Measurements from ENCODE around the gene FNDC10. TPM values are rescaled to one million over a fixed set of nuclear protein-coding genes. Genes with fewer than 3 reads are reported as not detected.
A peak's percentile ranks its signal among the peaks of the same experiment; 100 is the strongest.
"Not testable (repeated sequence)": the region's sequence is repeated elsewhere in the genome, so short reads cannot be mapped to it uniquely, and the experiment has no call there.

FNDC10 gene
- total RNA-seq, 1 donor from 2014 or later = 7.4 TPM

- ATAC-seq = peak; percentile 61
These were observed 653 bp downstream of the FNDC10 start for GRCh38 chr1:1599030-1599934.

GRCh38 chr1:1598720-1599029 is 1.3 kb downstream of the FNDC10 start:
- intact Hi-C loops (cut with DNase I) = no loop called here
- Histone ChIP-seq H3K9me3 (no peaks in the 10 kb centered on the region), H3K4me1 (peaks cover 16% of the 10 kb centered on the region), H3K4me3 (no peak overlapping the region), H3K36me3 (no peaks in the 10 kb centered on the region), H3K27me3 (peaks cover 24% of the 10 kb centered on the region), H3K27ac (no peak overlapping the region)
- no peak for DNase-seq
- no peak for TF ChIP-seq CTCF (IDR thresholded peaks at IDR 0.05)
- no peak for ATAC-seq

More at GRCh38 chr1:1599030-1599934, 653 bp downstream of the FNDC10 start:
- DNase-seq = no peak
- H3K36me3 ChIP-seq = no peaks in the 10 kb centered on the region
- H3K27ac ChIP-seq = no peak overlapping the region
- peak overlapping the region; percentile 33 for H3K4me3 ChIP-seq
- H3K9me3 ChIP-seq = no peaks in the 10 kb centered on the region
- peaks cover 24% of the 10 kb centered on the region for H3K27me3 ChIP-seq
- intact Hi-C loops (cut with DNase I) = no loop called here
- TF ChIP-seq CTCF (IDR thresholded peaks at IDR 0.05) = peak; percentile 9
- H3K4me1 ChIP-seq = peaks cover 16% of the 10 kb centered on the region

GRCh38 chr1:1598051-1598719 is 1.8 kb downstream of the FNDC10 start:
- peaks cover 24% of the 10 kb centered on the region for H3K27me3 ChIP-seq
- DNase-seq (no peak), ATAC-seq (no peak)
- TF ChIP-seq CTCF (IDR thresholded peaks at IDR 0.05) = no peak
- intact Hi-C loops (cut with DNase I) = no loop called here
- peaks cover 16% of the 10 kb centered on the region for H3K4me1 ChIP-seq
- H3K36me3 ChIP-seq = no peaks in the 10 kb centered on the region
- no peak overlapping the region for H3K4me3 ChIP-seq
- H3K27ac ChIP-seq = no peak overlapping the region
- H3K9me3 ChIP-seq = no peaks in the 10 kb centered on the region

GRCh38 chr1:1597275-1597930 is 2.5 kb downstream of the FNDC10 start:
- Histone ChIP-seq H3K36me3 (no peaks in the 10 kb centered on the region), H3K27me3 (peaks cover 24% of the 10 kb centered on the region), H3K4me1 (peaks cover 16% of the 10 kb centered on the region), H3K27ac (no peak overlapping the region), H3K4me3 (no peak overlapping the region), H3K9me3 (no peaks in the 10 kb centered on the region)
- DNase-seq (no peak), ATAC-seq (no peak)
- no peak for TF ChIP-seq CTCF (IDR thresholded peaks at IDR 0.05)
- intact Hi-C loops (cut with DNase I) = no loop called here

- Histone ChIP-seq H3K36me3 (no peaks in the 10 kb centered on the region), H3K4me3 (no peak overlapping the region), H3K27me3 (peaks cover 24% of the 10 kb centered on the region), H3K4me1 (peaks cover 16% of the 10 kb centered on the region), H3K27ac (no peak overlapping the region), H3K9me3 (no peaks in the 10 kb centered on the region)
- DNase-seq = no peak
- TF ChIP-seq CTCF (IDR thresholded peaks at IDR 0.05) = no peak
- no peak for ATAC-seq
- intact Hi-C loops (cut with DNase I) = no loop called here
These were observed 3.3 kb downstream of the FNDC10 start for GRCh38 chr1:1596493-1597274.

GRCh38 chr1:1595341-1595740 is 4.6 kb downstream of the FNDC10 start:
- H3K4me3 ChIP-seq; intact Hi-C loops (cut with DNase I); H3K9me3 ChIP-seq; H3K36me3 ChIP-seq; ATAC-seq; H3K27ac ChIP-seq; DNase-seq: not testable (repeated sequence)
- H3K27me3 ChIP-seq = peaks cover 18% of the 10 kb centered on the region
- peaks cover 13% of the 10 kb centered on the region for H3K4me1 ChIP-seq
